ENCODE measurements around the gene WNT6.
A peak's percentile ranks its signal among the peaks of the same experiment; 100 is the strongest.

The WNT6 gene

GRCh38 chr2:218879776-218880101, 20.1 kb downstream of the WNT6 start:
- Histone ChIP-seq H3K9me2 (replicated peaks; ENCODE audit: low read depth, low read length) (no peaks in the 10 kb centered on the region), H2AFZ (ENCODE audit: low read length) (no peak overlapping the region), H3K4me3 (ENCODE audit: low read length, poor library complexity, severe bottlenecking) (peak overlapping the region; percentile 40), H4K20me1 (ENCODE audit: insufficient read depth, low read length, poor library complexity, severe bottlenecking) (no peaks in the 10 kb centered on the region), H3K36me3 (ENCODE audit: insufficient read depth, low read length) (no peaks in the 10 kb centered on the region), H3K79me2 (ENCODE audit: insufficient read depth, low read length) (no peaks in the 10 kb centered on the region), H3K9me3 (ENCODE audit: insufficient read depth, low read depth, low read length) (no peaks in the 10 kb centered on the region), H3F3A (ENCODE audit: low read depth) (no peaks in the 10 kb centered on the region), H3K27me3 (ENCODE audit: insufficient read depth, low read length, poor library complexity, severe bottlenecking) (no peaks in the 10 kb centered on the region), H3K9ac (ENCODE audit: low read depth, low read length, poor library complexity, severe bottlenecking) (no peak overlapping the region), H3K4me1 (ENCODE audit: insufficient read depth, low read length, poor library complexity, severe bottlenecking) (peaks cover 17% of the 10 kb centered on the region), H3K4me2 (ENCODE audit: low read depth, low read length, poor library complexity, severe bottlenecking) (peak overlapping the region; percentile 46)
- no peak for TF ChIP-seq EZH2phosphoT487 (IDR thresholded peaks at IDR 0.05; ENCODE audit: borderline replicate concordance)
- TF ChIP-seq CTCF (conservative IDR thresholded peaks at IDR 0.05; ENCODE audit: low read length) = no peak

GRCh38 chr2:218880102-218880858, 20.7 kb downstream of the WNT6 start, which contains the start of gene WNT10A:
Gene WNT10A (plus strand): TSS chr2:218880852. CDS start chr2:218880996, 144 bp downstream.
- no peaks in the 10 kb centered on the region for H3K9me3 ChIP-seq (ENCODE audit: insufficient read depth, low read depth, low read length)
- H3K9ac ChIP-seq (ENCODE audit: low read depth, low read length, poor library complexity, severe bottlenecking) = no peak within 1 kb of the TSS
- no peaks in the 10 kb centered on the region for H3K36me3 ChIP-seq (ENCODE audit: insufficient read depth, low read length)
- no peaks in the 10 kb centered on the region for H4K20me1 ChIP-seq (ENCODE audit: insufficient read depth, low read length, poor library complexity, severe bottlenecking)
- no peaks in the 10 kb centered on the region for H3K27me3 ChIP-seq (ENCODE audit: insufficient read depth, low read length, poor library complexity, severe bottlenecking)
- H3K4me2 ChIP-seq (ENCODE audit: low read depth, low read length, poor library complexity, severe bottlenecking) = peak within 1 kb of the TSS; percentile 46
- H3K9me2 ChIP-seq (replicated peaks; ENCODE audit: low read depth, low read length) = no peaks in the 10 kb centered on the region
- TF ChIP-seq EZH2phosphoT487 (IDR thresholded peaks at IDR 0.05; ENCODE audit: borderline replicate concordance) (no peak), CTCF (conservative IDR thresholded peaks at IDR 0.05; ENCODE audit: low read length) (no peak)
- peaks cover 17% of the 10 kb centered on the region for H3K4me1 ChIP-seq (ENCODE audit: insufficient read depth, low read length, poor library complexity, severe bottlenecking)
- no peak within 1 kb of the TSS for H2AFZ ChIP-seq (ENCODE audit: low read length)
- no peaks in the 10 kb centered on the region for H3F3A ChIP-seq (ENCODE audit: low read depth)
- H3K79me2 ChIP-seq (ENCODE audit: insufficient read depth, low read length) = no peaks in the 10 kb centered on the region
- peak within 1 kb of the TSS; percentile 40 for H3K4me3 ChIP-seq (ENCODE audit: low read length, poor library complexity, severe bottlenecking)

- Histone ChIP-seq H3K4me1 (ENCODE audit: insufficient read depth, low read length, poor library complexity, severe bottlenecking) (peaks cover 17% of the 10 kb centered on the region), H3K9ac (ENCODE audit: low read depth, low read length, poor library complexity, severe bottlenecking) (no peak overlapping the region), H3K4me3 (ENCODE audit: low read length, poor library complexity, severe bottlenecking) (no peak overlapping the region)
These were observed 21.4 kb downstream of the WNT6 start for GRCh38 chr2:218880859-218881594.

More at GRCh38 chr2:218880859-218881594, 21.4 kb downstream of the WNT6 start:
- Histone ChIP-seq H3K4me2 (ENCODE audit: low read depth, low read length, poor library complexity, severe bottlenecking) (no peak overlapping the region), H3K9me3 (ENCODE audit: insufficient read depth, low read depth, low read length) (no peaks in the 10 kb centered on the region), H3K9me2 (replicated peaks; ENCODE audit: low read depth, low read length) (no peaks in the 10 kb centered on the region), H3F3A (ENCODE audit: low read depth) (no peaks in the 10 kb centered on the region), H3K79me2 (ENCODE audit: insufficient read depth, low read length) (no peaks in the 10 kb centered on the region), H4K20me1 (ENCODE audit: insufficient read depth, low read length, poor library complexity, severe bottlenecking) (no peaks in the 10 kb centered on the region), H2AFZ (ENCODE audit: low read length) (no peak overlapping the region), H3K27me3 (ENCODE audit: insufficient read depth, low read length, poor library complexity, severe bottlenecking) (no peaks in the 10 kb centered on the region), H3K36me3 (ENCODE audit: insufficient read depth, low read length) (no peaks in the 10 kb centered on the region)
- TF ChIP-seq CTCF (conservative IDR thresholded peaks at IDR 0.05; ENCODE audit: low read length) = no peak
- TF ChIP-seq EZH2phosphoT487 (IDR thresholded peaks at IDR 0.05; ENCODE audit: borderline replicate concordance) = no peak

All from Loucy (cell line).